PC-9 (cell line): ENCODE measurements around the gene MUC13. TPM values are rescaled to one million over a fixed set of nuclear protein-coding genes. Genes with fewer than 3 reads are reported as not detected.
A peak's percentile ranks its signal among the peaks of the same experiment; 100 is the strongest.

Experiments used
- BruUV-seq: library from RNA; stranded (reverse); fragments of 400-500 nt; replicated peaks from 2 replicates; lab custom pipeline; 2021; lab: Mats Ljungman, UMichigan
- CTCF ChIA-PET: fragments of 300-600 bp; sonication (Branson Sonifier 250); formaldehyde crosslinking; loops from one replicate; lab custom pipeline; 2022; ENCODE audit warnings: antibody characterized with exemption; lab: Charles Lee
- POLR2A ChIA-PET: fragments of 300-600 bp; sonication (Branson Sonifier 250); formaldehyde crosslinking; loops from one replicate; lab custom pipeline; 2022; ENCODE audit warnings: antibody characterized with exemption; ENCODE audit not compliant: unreplicated experiment; lab: Charles Lee
- DNase-seq, 2 experiments: peaks; one replicate each; pipeline versions ENCODE4 v3.0.0 to v3.0.0-alpha.2; 2015 to 2022; ENCODE audit warnings: mixed read lengths in 1 of 2
- H2AFZ ChIP-seq: fragments of 200-600 bp; sonication (generic); 2 replicates; pipeline ENCODE4 v1.8.1; 2017; ENCODE audit warnings: antibody characterized with exemption
- H3F3A ChIP-seq: fragments of 200-600 bp; sonication (generic); 2 replicates; pipeline ENCODE4 v1.8.1; 2017; ENCODE audit warnings: antibody characterized with exemption, mild to moderate bottlenecking, low read depth; ENCODE audit not compliant: insufficient read depth
- H3K27ac ChIP-seq: fragments of 200-600 bp; sonication (generic); 2 replicates; pipeline ENCODE4 v1.6.1; 2016; ENCODE audit warnings: mixed run types
- H3K27me3 ChIP-seq: fragments of 200-600 bp; sonication (generic); 2 replicates; pipeline ENCODE4 v1.6.1; 2016; ENCODE audit warnings: low read depth, mixed run types; ENCODE audit not compliant: insufficient read depth
- H3K36me3 ChIP-seq: fragments of 200-600 bp; sonication (generic); 2 replicates; pipeline ENCODE4 v1.6.1; 2016; ENCODE audit warnings: low read depth, mixed run types
- H3K4me1 ChIP-seq: fragments of 200-600 bp; sonication (generic); replicated peaks from 2 replicates; pipeline ENCODE4 v1.6.1; 2016; ENCODE audit warnings: mixed run types; ENCODE audit not compliant: insufficient read depth
- H3K4me2 ChIP-seq: fragments of 200-600 bp; sonication (generic); 2 replicates; pipeline ENCODE4 v1.6.1; 2017; ENCODE audit warnings: mixed run types
- H3K4me3 ChIP-seq: fragments of 200-600 bp; sonication (generic); 2 replicates; pipeline ENCODE4 v1.6.1; 2016; ENCODE audit warnings: mixed run types
- H3K79me2 ChIP-seq: fragments of 200-600 bp; sonication (generic); 2 replicates; pipeline ENCODE4 v1.6.1; 2017; ENCODE audit warnings: low read depth, mixed run types
- H3K9me2 ChIP-seq: fragments of 200-600 bp; sonication (generic); 2 replicates; pipeline ENCODE4 v1.8.1; 2017; ENCODE audit warnings: mild to moderate bottlenecking; ENCODE audit not compliant: insufficient read depth
- H3K9me3 ChIP-seq: fragments of 200-600 bp; sonication (generic); 2 replicates; pipeline ENCODE4 v1.8.1; 2016; ENCODE audit warnings: low read depth; ENCODE audit not compliant: insufficient read depth
- H4K20me1 ChIP-seq: fragments of 200-600 bp; sonication (generic); 2 replicates; pipeline ENCODE4 v1.8.1; 2017; ENCODE audit not compliant: insufficient read depth
- CTCF ChIP-seq: fragments of 200-600 bp; sonication (generic); conservative IDR thresholded peaks from 2 replicates; pipeline ENCODE4 v1.6.1; 2017; ENCODE audit warnings: mixed run types, antibody characterized with exemption, mild to moderate bottlenecking, moderate library complexity
- EZH2 ChIP-seq: fragments of 200-600 bp; sonication (generic); IDR thresholded peaks from 2 replicates; pipeline ENCODE4 v1.8.0; 2017; ENCODE audit warnings: antibody characterized with exemption, low read depth
- intact Hi-C: fragments of 100-400 bp; cut with micrococcal nuclease; formaldehyde crosslinking; loops from one replicate; pipeline ENCODE4 v1.10.0; 2022; ENCODE audit not compliant: unreplicated experiment
- total RNA-seq: library from RNA; stranded (reverse); gene quantifications from 2 replicates; pipeline ENCODE4 v1.2.3, GENCODE V29; 2021

Gene MUC13
- total RNA-seq, 1 experiment from 2014 or later: not detected

GRCh38 chr3:124926426-124927101 lies 8.0 kb downstream of the MUC13 start:
- H3K4me2 ChIP-seq: no peak overlapping the region
- no peaks in the 10 kb centered on the region for H3F3A ChIP-seq
- TF ChIP-seq CTCF: no peak
- TF ChIP-seq EZH2: no peak
- H3K27me3 ChIP-seq: no peaks in the 10 kb centered on the region
- no peaks in the 10 kb centered on the region for H3K4me1 ChIP-seq
- H3K9me2 ChIP-seq: no peaks in the 10 kb centered on the region
- no peak for DNase-seq
- no peaks in the 10 kb centered on the region for H3K9me3 ChIP-seq
- intact Hi-C loops: loop anchor here (1.0 kb wide), 1 partner anchor 656 kb away; no protein-coding TSS in a partner anchor
- no peaks in the 10 kb centered on the region for H4K20me1 ChIP-seq
- H3K4me3 ChIP-seq: no peak overlapping the region
- H3K36me3 ChIP-seq: no peaks in the 10 kb centered on the region
- ChIA-PET POLR2A (no interaction called here), CTCF (no interaction called here)
- no peak overlapping the region for H3K27ac ChIP-seq
- no TSS peak for BruUV-seq
- H3K79me2 ChIP-seq: no peaks in the 10 kb centered on the region
- H2AFZ ChIP-seq: no peak overlapping the region

GRCh38 chr3:124924741-124925140 lies 9.8 kb downstream of the MUC13 start:
- no peaks in the 10 kb centered on the region for H3F3A ChIP-seq
- no peaks in the 10 kb centered on the region for H3K9me3 ChIP-seq
- TF ChIP-seq EZH2 (no peak), CTCF (no peak)
- H3K27ac ChIP-seq: no peak overlapping the region
- no peaks in the 10 kb centered on the region for H3K9me2 ChIP-seq
- H3K4me2 ChIP-seq: no peak overlapping the region
- H3K79me2 ChIP-seq: no peaks in the 10 kb centered on the region
- H3K4me3 ChIP-seq: no peak overlapping the region
- no peaks in the 10 kb centered on the region for H3K36me3 ChIP-seq
- POLR2A ChIA-PET: no interaction called here
- no peaks in the 10 kb centered on the region for H4K20me1 ChIP-seq
- H2AFZ ChIP-seq: no peak overlapping the region
- BruUV-seq: no TSS peak
- H3K4me1 ChIP-seq: no peaks in the 10 kb centered on the region
- no peaks in the 10 kb centered on the region for H3K27me3 ChIP-seq
- no peak for DNase-seq
- intact Hi-C loops: no loop called here
- CTCF ChIA-PET: no interaction called here

- no TSS peak for BruUV-seq
- H3K79me2 ChIP-seq: no peaks in the 10 kb centered on the region
- H3K27me3 ChIP-seq: no peaks in the 10 kb centered on the region
- H3K9me3 ChIP-seq: no peaks in the 10 kb centered on the region
- H3K4me2 ChIP-seq: no peak overlapping the region
- no peak for DNase-seq
- intact Hi-C loops: no loop called here
- no peaks in the 10 kb centered on the region for H3K4me1 ChIP-seq
- H3K27ac ChIP-seq: no peak overlapping the region
- ChIA-PET POLR2A (no interaction called here), CTCF (no interaction called here)
- H3K36me3 ChIP-seq: no peaks in the 10 kb centered on the region
- no peak overlapping the region for H3K4me3 ChIP-seq
- H2AFZ ChIP-seq: no peak overlapping the region
- H3F3A ChIP-seq: no peaks in the 10 kb centered on the region
- no peaks in the 10 kb centered on the region for H3K9me2 ChIP-seq
- H4K20me1 ChIP-seq: no peaks in the 10 kb centered on the region
- peak; percentile 31; the same call in 1 of the 2 replicates for TF ChIP-seq CTCF
- no peak for TF ChIP-seq EZH2
Measured at GRCh38 chr3:124923833-124924232, 10.7 kb downstream of the MUC13 start.
